GM13977 (cell line): ENCODE data around the gene COMT.

ENCODE experiments used
- DNase-seq: peaks from one replicate; pipeline ENCODE4 v3.0.0; 2012; ENCODE audit warnings: low spot score
- CTCF ChIP-seq: IDR thresholded peaks from 2 replicates; pipeline ENCODE4 v1.5.1; 2012; ENCODE audit warnings: mild to moderate bottlenecking, control low read depth; ENCODE audit not compliant: insufficient read depth; ENCODE audit errors: extremely low read depth, missing control alignments
- in situ Hi-C: fragments of 300-500 bp; cut with MboI; formaldehyde crosslinking; loops from one replicate; pipeline ENCODE4 v1.12.0; 2022; ENCODE audit warnings: low sequenced_read_pairs, low pct_unique_long_range_greater_than_20kb, mixed read lengths, inconsistent platforms; ENCODE audit not compliant: unreplicated experiment

Gene COMT

DNA sequence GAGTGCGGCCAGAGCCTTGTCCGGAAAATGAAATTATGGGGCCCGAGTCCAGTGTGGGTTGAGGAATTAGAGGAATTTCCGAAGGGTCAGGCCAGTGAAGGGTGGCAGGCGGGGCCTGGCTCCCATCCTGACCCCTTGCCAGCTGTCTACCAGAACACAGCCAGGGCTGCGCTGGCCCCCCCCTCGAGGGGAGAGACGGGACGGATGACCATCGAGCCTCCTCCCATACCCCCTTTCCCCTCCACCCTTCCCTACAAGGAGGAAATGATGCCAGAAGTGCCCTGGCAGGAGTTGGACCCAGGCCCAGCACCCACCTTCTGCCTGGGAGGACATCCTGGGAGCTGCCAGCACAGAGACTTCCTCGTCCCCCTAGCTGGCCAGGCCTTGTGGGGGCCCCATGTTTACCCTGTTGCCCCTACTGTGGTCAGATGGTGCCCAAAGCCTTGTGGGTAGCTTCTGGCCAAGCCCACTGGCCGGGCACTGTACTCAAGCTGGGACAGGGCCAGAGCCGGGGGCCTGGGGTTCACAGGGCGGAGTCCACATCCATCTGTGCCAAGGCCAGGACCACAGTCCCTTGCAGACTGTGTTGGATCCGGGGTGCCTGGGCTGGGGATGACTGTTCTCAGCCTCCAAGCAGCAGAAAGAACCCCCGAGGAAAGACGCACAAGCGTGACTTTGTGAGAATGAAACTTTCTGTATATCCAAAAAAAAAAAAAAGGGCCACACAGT, 54.2 kb downstream of the COMT start:
- TF ChIP-seq CTCF = no peak
- in situ Hi-C loops = no loop called here
- DNase-seq = no peak

GRCh38 chr22:19996694-19997384, 55.3 kb downstream of the COMT start:
- TF ChIP-seq CTCF = no peak
- in situ Hi-C loops = no loop called here
- no peak for DNase-seq

GRCh38 chr22:19997561-19998231, 56.1 kb downstream of the COMT start:
- TF ChIP-seq CTCF = no peak
- no peak for DNase-seq
- in situ Hi-C loops = no loop called here

DNA sequence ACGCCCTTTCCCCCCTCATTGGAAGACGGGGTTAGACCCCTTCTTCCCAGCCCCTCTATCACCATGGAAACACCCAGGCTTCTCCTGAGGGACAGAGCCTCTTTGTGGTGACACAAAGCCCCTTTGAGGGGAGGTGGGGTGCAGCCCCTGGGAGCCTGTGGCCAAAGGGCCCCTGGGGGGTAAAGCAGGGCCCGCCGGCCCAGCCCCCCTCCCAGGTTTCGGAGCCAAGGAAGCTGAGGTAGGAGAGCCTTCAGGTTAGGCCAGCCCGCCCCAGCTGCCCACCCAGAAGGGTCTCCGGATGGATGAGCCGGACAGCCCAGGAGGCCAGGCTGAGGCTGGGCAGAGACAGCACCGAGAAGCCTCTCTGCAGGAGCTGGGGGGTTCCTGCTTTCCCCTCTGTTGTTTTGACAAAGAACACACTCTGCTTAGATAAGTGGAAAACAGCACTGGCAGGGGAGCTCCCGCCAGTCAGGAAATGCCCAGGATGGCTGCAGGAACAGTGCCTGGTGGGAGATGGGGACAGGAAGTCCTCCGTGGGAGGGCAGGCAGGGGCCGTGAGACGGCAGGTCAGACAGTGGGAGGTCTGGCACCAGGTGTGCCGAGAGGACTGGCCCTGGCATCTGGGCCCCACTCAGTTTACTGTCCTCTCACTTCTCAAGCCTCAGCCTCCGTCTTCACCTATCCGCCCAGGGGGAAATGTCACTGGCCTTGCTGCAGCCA, 56.8 kb downstream of the COMT start:
- DNase-seq = no peak
- TF ChIP-seq CTCF = no peak
- in situ Hi-C loops = no loop called here

DNA sequence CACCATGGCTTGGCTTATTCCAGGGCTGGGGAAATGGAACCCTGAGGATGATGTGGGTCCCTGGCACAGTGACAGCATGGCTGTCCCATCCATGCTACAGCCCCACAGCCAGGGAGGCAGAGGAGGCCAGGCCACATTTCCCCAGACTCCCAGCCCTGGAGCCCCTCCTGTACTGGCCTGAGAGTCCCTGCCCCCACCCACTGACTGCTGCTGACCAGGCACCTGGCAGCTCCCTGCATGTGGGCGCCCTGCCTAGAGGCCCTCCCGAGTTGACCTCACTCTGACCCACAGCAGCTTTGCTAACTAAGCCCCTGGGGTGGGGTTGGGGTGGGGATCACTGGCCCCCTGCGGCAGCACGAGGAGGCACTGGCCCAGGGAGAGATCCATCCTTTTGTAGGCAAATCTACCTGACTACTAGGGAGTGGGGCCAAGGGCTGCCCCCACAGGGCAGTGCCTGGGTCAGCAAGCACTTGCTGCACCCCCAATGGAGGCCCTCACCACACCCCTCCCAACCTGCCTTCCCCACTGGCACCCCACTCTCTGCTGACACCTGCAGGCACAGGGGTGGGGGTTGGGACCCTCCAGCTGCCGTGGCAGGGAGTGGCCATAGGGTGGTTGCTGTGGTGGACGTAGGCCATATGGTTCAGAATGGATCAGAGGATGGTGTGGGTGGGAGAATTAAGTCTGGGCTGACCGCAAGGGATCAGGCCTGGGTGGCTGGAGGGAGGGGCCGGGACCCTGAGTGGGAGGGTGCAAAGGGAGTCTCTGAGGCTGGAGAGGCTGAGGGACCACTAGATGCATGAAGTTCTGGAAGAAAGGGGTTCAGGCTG, 57.6 kb downstream of the COMT start:
- TF ChIP-seq CTCF = no peak
- DNase-seq = no peak
- in situ Hi-C loops = no loop called here
